ENCODE measurements around the gene CAPN15.

DNA sequence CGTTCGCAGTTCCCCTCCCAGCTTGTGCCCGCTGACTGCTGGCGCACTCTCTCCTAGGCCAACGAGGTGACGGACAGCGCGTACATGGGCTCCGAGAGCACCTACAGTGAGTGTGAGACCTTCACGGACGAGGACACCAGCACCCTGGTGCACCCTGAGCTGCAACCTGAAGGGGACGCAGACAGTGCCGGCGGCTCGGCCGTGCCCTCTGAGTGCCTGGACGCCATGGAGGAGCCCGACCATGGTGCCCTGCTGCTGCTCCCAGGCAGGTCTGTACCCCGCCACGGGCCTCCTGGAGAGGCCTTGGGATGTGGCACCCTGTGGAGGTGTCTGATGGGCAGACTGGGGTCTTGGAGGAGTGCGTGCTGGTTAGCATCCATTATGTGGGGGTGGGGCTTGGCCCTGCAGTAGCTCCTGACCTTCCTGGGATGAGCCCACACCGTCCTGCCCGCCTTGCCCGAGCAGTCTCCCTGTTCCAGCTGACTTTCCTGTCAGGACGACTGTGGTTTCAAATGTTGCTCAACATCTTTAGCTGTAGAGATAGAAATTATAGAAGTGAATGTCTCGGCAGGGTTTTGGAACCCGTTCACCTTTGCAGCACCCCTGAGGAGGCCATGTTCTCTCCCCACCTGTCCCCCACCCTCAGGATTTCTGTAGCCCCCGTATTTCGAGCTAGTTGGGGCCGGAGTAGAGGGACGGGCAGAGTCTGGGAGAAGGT is 44.9 kb upstream of the CAPN15 start:
- no peak for TF ChIP-seq POLR2A (IDR thresholded peaks at IDR 0.05; ENCODE audit: low read depth)
- TF ChIP-seq, protein P1, sequence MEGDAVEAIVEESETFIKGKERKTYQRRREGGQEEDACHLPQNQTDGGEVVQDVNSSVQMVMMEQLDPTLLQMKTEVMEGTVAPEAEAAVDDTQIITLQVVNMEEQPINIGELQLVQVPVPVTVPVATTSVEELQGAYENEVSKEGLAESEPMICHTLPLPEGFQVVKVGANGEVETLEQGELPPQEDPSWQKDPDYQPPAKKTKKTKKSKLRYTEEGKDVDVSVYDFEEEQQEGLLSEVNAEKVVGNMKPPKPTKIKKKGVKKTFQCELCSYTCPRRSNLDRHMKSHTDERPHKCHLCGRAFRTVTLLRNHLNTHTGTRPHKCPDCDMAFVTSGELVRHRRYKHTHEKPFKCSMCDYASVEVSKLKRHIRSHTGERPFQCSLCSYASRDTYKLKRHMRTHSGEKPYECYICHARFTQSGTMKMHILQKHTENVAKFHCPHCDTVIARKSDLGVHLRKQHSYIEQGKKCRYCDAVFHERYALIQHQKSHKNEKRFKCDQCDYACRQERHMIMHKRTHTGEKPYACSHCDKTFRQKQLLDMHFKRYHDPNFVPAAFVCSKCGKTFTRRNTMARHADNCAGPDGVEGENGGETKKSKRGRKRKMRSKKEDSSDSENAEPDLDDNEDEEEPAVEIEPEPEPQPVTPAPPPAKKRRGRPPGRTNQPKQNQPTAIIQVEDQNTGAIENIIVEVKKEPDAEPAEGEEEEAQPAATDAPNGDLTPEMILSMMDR (IDR thresholded peaks at IDR 0.05): no peak

Data from esophagus muscularis mucosa (tissue), 3 donors.